ENCODE measurements around the gene TULP3.

Gene TULP3

DNA sequence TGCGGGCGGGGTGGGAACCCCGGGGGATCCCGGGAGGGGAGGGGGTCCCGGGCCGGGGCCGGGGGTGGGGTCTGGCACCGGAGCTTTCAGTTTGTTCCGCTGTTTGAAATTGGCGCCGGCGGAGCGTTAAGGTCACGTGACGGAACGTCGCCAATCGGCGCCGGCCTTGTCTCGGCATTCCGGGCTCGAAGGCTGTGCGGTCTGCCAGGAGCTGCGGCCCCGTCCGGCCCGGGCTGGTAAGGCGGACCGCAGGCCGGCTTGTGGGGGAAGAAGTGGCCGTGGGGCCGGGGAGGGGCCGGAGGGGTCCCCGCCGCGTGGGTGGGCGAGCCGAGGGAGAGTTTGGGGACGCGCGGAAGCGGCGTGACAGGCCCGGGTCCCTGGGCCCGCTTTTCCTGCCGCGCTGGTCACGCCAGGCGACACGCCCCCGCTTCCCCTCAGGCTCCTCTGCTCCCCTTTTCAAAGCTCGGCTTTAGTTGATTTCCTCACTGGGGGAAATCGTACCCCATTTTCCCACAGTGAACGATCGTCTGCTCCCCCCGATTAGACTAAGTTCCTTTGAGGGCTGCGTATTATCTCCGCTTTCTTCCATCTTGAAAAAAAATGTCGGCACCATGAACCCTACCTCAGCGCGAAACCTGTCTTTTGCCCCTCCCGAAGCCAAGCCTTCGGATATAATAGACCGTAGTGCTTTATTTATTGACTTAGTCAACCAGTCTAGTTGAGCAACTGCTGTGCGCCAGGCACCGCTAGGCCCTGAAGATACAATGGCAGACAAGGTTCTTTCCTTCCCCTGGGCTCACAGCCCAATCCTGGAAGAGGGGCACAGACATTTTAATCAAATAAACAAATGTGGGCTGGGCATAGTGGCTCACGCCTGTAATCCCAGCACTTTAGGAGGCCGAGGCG, 13.4 kb upstream of the TULP3 start, which contains the start of the genes FOXM1 and RHNO1 (continued):
- TF ChIP-seq, protein P1, sequence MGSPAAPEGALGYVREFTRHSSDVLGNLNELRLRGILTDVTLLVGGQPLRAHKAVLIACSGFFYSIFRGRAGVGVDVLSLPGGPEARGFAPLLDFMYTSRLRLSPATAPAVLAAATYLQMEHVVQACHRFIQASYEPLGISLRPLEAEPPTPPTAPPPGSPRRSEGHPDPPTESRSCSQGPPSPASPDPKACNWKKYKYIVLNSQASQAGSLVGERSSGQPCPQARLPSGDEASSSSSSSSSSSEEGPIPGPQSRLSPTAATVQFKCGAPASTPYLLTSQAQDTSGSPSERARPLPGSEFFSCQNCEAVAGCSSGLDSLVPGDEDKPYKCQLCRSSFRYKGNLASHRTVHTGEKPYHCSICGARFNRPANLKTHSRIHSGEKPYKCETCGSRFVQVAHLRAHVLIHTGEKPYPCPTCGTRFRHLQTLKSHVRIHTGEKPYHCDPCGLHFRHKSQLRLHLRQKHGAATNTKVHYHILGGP (tag by site-specific recombination; IDR thresholded peaks at IDR 0.05), result no peak
- TF ChIP-seq, protein P2, sequence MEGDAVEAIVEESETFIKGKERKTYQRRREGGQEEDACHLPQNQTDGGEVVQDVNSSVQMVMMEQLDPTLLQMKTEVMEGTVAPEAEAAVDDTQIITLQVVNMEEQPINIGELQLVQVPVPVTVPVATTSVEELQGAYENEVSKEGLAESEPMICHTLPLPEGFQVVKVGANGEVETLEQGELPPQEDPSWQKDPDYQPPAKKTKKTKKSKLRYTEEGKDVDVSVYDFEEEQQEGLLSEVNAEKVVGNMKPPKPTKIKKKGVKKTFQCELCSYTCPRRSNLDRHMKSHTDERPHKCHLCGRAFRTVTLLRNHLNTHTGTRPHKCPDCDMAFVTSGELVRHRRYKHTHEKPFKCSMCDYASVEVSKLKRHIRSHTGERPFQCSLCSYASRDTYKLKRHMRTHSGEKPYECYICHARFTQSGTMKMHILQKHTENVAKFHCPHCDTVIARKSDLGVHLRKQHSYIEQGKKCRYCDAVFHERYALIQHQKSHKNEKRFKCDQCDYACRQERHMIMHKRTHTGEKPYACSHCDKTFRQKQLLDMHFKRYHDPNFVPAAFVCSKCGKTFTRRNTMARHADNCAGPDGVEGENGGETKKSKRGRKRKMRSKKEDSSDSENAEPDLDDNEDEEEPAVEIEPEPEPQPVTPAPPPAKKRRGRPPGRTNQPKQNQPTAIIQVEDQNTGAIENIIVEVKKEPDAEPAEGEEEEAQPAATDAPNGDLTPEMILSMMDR (tag by site-specific recombination; IDR thresholded peaks at IDR 0.05), result no peak; the same call in none of the 2 replicates
- TF ChIP-seq ZNF155 (tag by site-specific recombination; IDR thresholded peaks at IDR 0.05) (no peak), GLI2 (tag by site-specific recombination; IDR thresholded peaks at IDR 0.05; ENCODE audit: borderline replicate concordance, low read depth) (no peak), KLF10 (tag by site-specific recombination; IDR thresholded peaks at IDR 0.05) (peak; percentile 63), ZNF302 (tag by site-specific recombination; IDR thresholded peaks at IDR 0.05; ENCODE audit: low read depth) (peak; percentile 99), SP3 (tag by site-specific recombination; IDR thresholded peaks at IDR 0.05) (peak; percentile 42), MEIS1 (CRISPR knock-in tag; IDR thresholded peaks at IDR 0.05; ENCODE audit: borderline replicate concordance) (no peak), ZNF548 (tag by site-specific recombination; IDR thresholded peaks at IDR 0.05) (no peak), ZNF76 (tag by site-specific recombination; IDR thresholded peaks at IDR 0.05; ENCODE audit: borderline replicate concordance, low read depth) (peak; percentile 59; the same call in 1 of the 2 replicates), ZNF324 (tag by site-specific recombination; IDR thresholded peaks at IDR 0.05) (peak; percentile 79)
- TF ChIP-seq, protein P3, sequence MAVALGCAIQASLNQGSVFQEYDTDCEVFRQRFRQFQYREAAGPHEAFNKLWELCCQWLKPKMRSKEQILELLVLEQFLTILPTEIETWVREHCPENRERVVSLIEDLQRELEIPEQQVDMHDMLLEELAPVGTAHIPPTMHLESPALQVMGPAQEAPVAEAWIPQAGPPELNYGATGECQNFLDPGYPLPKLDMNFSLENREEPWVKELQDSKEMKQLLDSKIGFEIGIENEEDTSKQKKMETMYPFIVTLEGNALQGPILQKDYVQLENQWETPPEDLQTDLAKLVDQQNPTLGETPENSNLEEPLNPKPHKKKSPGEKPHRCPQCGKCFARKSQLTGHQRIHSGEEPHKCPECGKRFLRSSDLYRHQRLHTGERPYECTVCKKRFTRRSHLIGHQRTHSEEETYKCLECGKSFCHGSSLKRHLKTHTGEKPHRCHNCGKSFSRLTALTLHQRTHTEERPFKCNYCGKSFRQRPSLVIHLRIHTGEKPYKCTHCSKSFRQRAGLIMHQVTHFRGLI (tag by site-specific recombination; IDR thresholded peaks at IDR 0.05), result 0 out of 2 replicates have a peak, but pooled peaks have one; percentile 12
- TF ChIP-seq, protein P4, sequence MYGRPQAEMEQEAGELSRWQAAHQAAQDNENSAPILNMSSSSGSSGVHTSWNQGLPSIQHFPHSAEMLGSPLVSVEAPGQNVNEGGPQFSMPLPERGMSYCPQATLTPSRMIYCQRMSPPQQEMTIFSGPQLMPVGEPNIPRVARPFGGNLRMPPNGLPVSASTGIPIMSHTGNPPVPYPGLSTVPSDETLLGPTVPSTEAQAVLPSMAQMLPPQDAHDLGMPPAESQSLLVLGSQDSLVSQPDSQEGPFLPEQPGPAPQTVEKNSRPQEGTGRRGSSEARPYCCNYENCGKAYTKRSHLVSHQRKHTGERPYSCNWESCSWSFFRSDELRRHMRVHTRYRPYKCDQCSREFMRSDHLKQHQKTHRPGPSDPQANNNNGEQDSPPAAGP (tag by site-specific recombination; IDR thresholded peaks at IDR 0.05), result peak; percentile 75

DNA sequence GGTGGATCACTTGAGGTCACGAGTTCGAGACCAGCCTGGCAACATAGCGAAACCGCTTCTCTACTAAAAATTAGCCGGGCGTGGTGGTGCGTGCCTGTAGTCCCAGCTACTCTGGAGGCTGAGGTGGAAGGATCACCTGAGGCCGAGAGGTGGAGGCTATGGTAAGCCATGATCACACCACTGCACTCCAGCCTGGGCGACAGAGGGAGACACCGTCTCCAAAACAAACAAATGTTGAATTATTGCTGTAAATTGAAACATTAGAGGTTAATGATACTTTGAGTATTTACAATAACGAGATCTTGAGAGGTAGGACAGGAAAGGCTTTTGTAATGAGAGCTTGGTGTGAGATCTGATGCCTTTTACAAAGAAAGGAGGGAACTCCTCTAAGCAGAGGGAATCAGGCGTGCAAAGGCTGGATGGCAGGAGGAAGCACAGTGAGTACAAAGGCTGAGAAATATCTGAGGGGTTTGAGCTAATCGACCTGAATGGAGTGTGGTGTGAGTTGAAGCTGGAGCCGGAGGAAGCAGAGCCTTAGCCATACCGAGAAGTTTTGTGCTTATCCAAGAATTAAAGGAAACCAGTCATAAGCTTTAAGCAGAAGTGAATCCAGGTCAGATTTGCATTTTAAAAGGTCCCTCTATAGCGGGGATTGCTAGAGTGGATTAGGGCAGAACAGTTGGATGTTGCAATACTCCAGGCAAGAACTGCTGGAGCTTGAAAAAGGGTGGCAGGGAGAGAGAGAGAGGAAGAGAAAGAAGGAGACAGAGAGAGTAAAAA, 12.5 kb upstream of the TULP3 start:
- CTCF ChIA-PET, result interaction anchor here (0.7 to 2.0 kb wide), 5 partner anchors 8 to 164 kb away, joined by 3 to 6 read pairs (median 5); no protein-coding TSS in a partner anchor
- peak overlapping the region; percentile 95 for H3K4me3 ChIP-seq (ENCODE audit: low read depth, low read length)
- H3K27ac ChIP-seq (ENCODE audit: extremely low read depth, low read depth, low read length), result peak overlapping the region; percentile 91
- peaks cover 13% of the 10 kb centered on the region for H3K4me1 ChIP-seq (ENCODE audit: control insufficient read depth, insufficient read depth, low read length)
- no peaks in the 10 kb centered on the region for H3K9me3 ChIP-seq (ENCODE audit: control insufficient read depth, insufficient read depth, low read depth, low read length)
- POLR2A ChIA-PET, result interaction anchor here (1.1 to 2.5 kb wide), 5 partner anchors 7 to 156 kb away, joined by 3 to 27 read pairs (median 5); partner anchors contain the start of gene TULP3
- H3K36me3 ChIP-seq (ENCODE audit: control insufficient read depth in 2 of 2, insufficient read depth in 1 of 2, low read length in 2 of 2), result peaks cover 29 to 42% of the 10 kb centered on the region in 2 experiments
- no peak for TF ChIP-seq ZNF585B (tag by site-specific recombination; IDR thresholded peaks at IDR 0.05)
- TF ChIP-seq ZNF664 (tag by site-specific recombination; IDR thresholded peaks at IDR 0.05), result peak; percentile 36; the same call in 1 of the 2 replicates
- peak; percentile 72; the same call in 1 of the 2 replicates for TF ChIP-seq ZNF2 (tag by site-specific recombination; IDR thresholded peaks at IDR 0.05)
- TF ChIP-seq, protein P5, sequence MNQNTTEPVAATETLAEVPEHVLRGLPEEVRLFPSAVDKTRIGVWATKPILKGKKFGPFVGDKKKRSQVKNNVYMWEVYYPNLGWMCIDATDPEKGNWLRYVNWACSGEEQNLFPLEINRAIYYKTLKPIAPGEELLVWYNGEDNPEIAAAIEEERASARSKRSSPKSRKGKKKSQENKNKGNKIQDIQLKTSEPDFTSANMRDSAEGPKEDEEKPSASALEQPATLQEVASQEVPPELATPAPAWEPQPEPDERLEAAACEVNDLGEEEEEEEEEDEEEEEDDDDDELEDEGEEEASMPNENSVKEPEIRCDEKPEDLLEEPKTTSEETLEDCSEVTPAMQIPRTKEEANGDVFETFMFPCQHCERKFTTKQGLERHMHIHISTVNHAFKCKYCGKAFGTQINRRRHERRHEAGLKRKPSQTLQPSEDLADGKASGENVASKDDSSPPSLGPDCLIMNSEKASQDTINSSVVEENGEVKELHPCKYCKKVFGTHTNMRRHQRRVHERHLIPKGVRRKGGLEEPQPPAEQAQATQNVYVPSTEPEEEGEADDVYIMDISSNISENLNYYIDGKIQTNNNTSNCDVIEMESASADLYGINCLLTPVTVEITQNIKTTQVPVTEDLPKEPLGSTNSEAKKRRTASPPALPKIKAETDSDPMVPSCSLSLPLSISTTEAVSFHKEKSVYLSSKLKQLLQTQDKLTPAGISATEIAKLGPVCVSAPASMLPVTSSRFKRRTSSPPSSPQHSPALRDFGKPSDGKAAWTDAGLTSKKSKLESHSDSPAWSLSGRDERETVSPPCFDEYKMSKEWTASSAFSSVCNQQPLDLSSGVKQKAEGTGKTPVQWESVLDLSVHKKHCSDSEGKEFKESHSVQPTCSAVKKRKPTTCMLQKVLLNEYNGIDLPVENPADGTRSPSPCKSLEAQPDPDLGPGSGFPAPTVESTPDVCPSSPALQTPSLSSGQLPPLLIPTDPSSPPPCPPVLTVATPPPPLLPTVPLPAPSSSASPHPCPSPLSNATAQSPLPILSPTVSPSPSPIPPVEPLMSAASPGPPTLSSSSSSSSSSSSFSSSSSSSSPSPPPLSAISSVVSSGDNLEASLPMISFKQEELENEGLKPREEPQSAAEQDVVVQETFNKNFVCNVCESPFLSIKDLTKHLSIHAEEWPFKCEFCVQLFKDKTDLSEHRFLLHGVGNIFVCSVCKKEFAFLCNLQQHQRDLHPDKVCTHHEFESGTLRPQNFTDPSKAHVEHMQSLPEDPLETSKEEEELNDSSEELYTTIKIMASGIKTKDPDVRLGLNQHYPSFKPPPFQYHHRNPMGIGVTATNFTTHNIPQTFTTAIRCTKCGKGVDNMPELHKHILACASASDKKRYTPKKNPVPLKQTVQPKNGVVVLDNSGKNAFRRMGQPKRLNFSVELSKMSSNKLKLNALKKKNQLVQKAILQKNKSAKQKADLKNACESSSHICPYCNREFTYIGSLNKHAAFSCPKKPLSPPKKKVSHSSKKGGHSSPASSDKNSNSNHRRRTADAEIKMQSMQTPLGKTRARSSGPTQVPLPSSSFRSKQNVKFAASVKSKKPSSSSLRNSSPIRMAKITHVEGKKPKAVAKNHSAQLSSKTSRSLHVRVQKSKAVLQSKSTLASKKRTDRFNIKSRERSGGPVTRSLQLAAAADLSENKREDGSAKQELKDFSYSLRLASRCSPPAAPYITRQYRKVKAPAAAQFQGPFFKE (tag by site-specific recombination; IDR thresholded peaks at IDR 0.05; ENCODE audit: borderline replicate concordance), result 0 out of 2 replicates have a peak, but pooled peaks have one; percentile 31
- no peak for TF ChIP-seq KLF9 (tag by site-specific recombination; IDR thresholded peaks at IDR 0.05; ENCODE audit: low read depth)
